GM19025 (cell line): ENCODE results near the gene SLC4A4.

Experiments
- ATAC-seq: cut with Tn5 transposase; IDR thresholded peaks from one replicate; pipeline ENCODE4 v1.9.1; 2021; ENCODE audit warnings: mild to moderate bottlenecking, low read depth, moderate library complexity; ENCODE audit not compliant: unreplicated experiment

Gene SLC4A4

DNA sequence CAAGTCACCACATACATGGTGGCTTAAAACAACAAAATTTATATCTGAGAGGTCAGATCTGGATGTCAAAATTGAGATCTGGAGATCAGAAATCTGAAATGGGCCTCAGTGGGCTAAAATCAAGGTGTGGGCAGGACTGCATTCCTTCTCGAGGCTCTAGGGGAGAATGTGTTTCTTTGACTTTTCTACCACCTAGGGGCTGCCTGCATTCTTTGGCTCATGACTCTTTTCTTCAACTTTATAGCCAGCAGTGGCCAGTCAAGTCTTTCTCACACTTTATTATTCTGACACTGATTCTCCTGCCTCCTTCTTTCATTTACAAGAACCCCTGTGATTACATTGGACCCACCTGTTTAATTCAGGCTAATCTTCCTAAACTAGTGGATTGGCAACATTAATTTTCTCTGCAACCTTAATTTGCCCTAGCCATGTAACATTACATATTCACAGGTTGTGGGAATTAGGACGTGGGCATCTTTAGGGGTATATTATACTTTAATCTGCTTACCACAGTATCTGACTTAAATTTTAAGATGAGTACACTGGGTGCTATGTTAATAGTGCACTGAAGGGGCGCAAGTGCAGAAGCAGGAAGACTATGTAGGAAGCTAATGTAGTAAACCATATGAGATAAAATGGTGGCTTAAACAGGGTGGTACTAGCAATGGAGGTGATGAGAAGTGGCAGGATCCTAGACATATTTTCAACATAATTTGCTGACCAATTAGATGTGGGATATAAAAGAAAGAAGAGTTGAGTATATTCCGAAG, 188.0 kb downstream of the SLC4A4 start:
- ATAC-seq, result no peak

DNA sequence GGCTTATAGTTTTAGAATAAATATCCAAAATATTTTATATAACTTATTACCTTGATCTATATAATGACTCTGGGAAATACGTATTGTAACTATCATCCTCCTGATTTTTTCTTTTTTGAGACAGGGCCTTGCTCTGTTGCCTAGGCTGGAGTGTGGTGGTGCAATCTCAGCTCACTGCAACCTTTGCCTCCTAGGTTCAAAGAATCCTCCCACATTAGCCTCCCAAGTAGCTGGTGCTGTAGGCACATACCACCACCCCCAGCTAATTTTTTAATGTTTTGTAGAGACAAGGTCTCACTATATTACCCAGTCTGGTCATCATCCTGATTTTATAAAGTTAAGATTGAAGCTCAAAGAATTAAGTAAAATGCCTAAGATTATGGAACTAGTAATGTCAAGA, 193.6 kb downstream of the SLC4A4 start:
- no peak for ATAC-seq

DNA sequence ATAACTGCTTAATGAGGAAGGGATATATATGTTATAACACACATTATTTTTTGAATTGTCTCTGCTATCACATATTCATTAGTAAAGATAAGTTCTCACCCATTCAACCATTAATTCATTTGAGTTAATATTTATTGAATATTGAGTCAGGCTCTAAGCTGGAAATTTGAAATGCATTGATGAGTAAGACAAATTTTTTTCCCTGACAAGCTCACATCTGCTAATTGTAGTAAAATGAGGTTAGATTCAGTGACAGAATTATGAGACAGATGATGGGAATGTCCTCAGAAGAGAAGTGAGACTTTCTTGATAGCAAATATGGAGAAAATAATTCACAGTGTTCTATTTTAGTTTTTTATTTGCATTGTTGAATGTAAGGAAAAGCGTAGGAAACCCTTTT, 194.3 kb downstream of the SLC4A4 start:
- no peak for ATAC-seq

DNA sequence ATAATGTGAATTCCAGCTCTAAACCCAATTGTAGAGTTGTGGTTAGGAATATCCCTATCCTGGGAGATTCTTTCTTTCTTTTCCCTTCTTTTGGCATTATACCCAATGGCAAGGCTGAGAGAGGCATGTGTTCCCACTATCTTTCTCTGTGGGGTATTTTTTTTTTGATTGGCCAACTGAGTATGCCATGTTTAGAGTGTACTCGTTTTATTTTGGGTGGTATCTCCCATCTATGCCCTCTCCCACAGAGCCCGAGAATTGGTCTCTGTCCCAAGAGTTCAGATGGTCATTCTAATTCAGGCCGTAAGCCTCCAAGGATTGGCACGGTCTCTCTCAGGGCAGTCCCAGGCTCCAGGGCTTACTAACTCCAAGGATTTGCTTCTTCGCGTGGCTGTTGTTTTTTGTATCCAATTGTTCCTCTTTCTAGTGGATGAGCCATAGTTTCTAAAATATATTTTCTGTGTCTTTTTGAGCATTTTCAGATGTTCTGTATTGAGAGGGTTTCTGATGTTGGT, 198.8 kb downstream of the SLC4A4 start:
- ATAC-seq, result no peak

DNA sequence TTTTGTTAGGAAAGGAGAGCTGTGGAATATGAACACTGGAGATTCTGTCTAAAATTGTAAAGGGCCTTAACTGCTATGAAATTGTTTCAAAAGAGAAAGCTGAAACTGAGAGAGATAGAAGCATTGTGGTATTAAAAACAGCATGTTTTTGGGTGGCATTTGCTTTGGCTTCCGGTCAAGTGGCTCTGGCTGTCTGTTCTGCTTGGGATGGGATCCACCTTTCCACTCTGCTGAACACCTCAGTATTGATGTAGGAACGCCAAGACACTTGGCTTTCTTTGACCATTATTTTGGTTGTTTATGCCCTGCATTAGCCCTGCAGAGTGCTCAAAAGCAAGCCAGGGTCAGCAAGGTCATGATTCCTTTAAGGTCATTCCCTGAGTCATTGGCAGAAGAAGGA, 199.7 kb downstream of the SLC4A4 start:
- no peak for ATAC-seq

DNA sequence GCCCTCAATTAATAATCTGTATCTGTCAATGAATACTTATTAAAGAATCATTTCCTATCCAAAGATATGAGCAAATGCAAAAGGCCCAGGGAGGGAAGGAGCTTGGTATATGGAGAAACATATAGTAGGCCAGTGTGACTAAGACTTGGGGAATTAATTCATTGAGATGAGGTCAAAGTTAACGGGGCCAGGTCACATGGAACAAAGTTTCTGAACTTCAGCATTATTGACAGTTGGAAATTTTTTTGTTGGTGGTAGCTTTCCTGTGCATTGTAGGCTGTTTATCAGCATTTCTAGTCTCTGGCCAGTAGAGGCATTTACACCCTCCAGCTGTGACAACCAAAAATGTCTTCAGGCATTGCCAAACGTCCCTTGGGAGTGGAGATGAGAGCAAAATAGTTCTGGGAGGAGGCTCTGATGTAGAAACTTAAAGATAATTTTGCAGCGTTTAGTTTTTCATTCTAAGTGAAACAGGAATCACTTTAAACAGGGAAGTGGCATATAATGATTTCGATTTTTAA, 202.0 kb downstream of the SLC4A4 start:
- ATAC-seq, result peak; percentile 45

DNA sequence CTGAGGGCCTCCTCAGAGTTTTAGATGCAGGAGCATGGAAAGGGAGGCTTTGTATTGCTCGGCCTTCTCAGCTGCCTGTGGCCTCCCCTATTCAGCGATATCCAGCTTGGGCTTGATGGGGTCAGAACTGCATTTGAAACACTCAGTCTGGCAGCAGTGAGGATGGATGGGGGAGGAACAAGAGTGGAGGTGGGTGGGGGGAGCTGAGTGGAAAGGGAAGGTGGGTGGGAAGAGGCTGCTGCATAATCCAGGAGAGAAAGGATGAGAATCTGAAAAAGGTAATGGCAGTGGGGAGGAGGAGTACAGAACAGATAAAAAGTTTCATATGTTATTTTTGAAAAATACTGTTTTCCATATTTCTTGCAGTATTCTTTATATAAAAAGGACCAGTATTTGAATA, 202.7 kb downstream of the SLC4A4 start:
- no peak for ATAC-seq

DNA sequence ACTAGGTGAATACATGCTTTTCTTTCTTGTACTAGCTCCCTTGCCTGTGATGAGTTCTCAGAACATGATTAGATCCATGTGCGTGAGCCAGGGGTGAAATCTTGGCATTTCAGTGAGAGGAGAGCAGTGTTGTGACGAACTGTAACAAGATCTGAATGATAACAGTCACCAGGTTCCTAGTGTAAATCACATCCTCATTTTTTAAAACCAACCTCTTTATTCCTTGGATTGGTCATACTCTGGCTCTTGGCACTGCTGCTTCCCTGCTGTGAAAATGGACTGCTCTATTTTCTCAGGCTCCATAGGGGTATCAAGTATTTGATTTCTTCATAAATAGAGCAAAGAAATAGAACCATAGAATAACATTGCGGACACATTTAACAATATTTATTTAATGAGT, 206.3 kb downstream of the SLC4A4 start:
- ATAC-seq, result no peak

DNA sequence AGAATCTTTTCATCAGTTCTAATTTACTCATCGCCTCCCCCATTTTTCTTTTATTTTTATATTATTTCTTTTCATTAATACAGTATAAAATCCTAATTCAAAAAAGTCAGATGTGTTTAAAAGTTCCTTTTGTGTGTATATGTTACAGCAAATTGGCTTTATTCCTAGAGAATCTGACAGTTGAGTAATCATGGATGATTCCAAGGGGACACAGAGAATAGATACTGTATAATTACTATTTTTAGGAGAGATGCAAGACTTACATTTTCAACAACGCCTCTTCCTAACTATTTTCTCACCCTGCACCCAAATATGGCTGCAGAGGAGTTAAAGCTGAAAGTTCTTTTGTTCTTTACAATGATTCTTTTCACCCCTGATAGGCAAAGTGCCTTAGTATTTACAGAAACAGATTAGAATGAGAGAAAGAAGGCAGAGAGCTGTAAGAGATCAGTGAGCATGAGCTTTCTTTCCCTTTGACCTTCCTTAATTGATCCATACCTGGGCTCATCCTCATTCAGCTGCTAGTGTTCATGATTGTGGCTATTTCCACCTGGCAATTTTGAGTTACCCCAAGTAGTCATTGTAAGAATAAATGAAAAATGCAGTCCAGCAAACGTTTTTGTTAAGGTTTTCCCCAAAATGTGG, 210.8 kb downstream of the SLC4A4 start:
- no peak for ATAC-seq

DNA sequence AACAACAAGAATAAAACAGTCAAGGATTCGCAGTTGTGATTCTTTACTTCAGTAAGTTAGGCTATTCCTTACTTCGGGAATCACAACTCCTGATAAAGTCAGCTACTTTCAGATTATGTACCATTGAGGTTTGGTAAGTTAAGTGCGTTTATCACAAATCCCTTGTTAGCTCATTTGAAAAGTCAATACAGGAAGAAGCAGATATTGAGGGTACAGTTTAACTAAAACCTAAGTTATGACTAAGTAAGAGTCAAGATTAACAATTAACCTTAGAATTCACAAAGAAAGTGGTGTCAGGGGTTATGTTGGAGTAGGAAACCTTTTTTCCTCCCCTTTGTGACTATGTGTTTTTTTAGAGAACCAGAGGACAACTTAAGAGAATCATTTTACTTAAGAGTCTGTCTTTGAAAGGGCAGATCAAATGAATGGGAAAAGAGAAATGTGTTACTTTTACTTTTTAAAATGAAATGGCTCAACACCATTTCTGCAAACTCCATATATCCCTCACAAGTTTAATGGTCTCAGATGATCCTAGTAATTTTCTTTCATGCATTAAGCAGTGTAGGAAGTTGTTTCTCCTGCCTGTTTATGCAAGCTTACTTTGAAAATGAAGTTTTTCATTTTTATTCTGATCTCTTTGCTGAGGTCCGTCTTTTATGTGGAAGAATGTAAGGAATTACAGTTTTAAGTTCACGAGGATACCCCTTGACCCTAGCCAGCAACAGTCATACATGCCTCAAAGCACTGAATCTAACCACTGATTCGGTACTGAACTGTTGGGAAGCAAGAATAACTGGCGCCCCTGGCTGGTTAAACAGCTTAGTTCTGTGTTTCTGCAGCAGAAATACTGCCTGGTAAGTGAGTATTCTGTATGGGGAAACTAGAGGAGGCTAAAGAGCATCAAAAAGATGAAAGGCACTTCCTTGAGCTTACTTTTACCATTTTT, 211.7 kb downstream of the SLC4A4 start:
- no peak for ATAC-seq

DNA sequence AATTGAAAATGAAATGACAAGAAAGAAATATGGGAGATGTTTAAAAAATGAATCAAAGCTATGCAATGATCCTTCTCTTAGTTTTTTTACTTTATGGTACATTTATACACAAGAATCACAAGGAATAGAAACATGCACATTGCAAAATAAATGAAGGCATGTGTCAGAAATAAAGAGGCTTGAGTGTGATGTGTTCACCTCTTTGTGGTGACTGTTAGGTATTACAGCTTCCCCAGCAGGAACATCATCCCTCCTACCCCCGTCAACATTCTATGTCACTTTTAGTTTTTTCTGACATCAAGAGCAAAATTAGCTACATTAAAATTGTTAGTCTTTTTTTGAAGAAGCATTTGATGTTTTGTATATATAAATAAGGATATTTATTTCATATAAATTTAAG, 214.8 kb downstream of the SLC4A4 start:
- ATAC-seq, result no peak

DNA sequence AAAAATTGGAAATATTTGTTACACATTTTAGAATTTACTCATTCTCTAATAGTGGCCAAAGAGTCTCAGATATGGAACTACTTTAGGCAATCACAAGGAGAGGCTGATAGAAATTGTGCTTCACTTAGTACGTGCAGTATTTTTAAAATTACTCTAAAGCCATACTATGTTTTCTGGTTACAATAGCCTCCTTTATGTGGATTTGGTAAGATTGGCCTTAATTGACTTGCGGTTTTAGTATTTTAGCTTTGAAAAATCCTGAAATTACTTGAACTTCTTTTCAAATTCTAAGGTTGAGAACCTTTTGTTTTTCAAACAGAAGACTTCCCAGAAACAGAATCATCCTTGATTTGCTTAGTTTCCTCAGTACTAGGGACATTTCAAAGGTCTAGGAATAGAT, 215.2 kb downstream of the SLC4A4 start:
- ATAC-seq, result no peak

DNA sequence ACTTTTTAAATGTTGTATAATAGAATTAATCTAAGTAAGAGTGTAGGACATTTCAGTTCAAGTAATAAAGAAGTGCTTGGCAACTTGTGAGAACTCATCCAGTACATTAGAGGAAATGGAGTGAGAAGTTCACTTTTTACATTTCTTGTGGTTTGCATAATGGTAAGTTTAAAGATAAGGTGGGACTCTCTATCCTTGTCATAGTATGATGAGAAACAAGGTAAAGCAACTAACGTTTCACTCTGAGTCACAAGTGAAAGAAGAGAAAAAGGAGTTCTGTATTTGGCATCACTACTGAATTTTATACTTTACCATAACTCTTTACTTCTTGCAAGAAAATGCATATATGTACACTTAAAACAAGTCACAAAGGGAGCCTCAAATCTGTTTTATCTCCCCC, 219.4 kb downstream of the SLC4A4 start:
- peak; percentile 69 for ATAC-seq

DNA sequence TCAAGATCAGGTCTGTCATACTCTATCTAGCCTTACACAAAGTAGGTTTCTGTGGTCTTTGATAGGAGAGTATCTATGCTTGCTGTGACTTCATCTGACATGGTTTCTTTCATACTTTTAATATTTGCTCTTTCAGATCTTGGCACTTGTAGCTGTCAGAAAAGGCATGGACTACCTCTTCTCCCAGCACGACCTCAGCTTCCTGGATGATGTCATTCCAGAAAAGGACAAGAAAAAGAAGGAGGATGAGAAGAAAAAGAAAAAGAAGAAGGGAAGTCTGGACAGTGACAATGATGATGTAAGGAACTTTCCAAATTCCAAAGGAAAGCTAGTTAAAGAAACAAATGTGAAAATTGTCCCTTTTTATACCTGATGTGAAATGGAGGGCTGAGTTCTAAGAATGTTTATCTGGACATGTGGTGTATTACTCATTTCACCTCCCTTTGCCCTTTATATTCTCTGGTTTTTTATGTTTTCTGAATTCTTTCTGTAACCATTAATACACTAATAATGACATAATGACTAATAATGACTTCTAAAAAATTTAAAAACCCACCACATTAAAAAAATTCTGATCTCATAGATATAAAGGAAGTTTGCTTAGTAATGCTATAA, 221.2 kb downstream of the SLC4A4 start:
- no peak for ATAC-seq

DNA sequence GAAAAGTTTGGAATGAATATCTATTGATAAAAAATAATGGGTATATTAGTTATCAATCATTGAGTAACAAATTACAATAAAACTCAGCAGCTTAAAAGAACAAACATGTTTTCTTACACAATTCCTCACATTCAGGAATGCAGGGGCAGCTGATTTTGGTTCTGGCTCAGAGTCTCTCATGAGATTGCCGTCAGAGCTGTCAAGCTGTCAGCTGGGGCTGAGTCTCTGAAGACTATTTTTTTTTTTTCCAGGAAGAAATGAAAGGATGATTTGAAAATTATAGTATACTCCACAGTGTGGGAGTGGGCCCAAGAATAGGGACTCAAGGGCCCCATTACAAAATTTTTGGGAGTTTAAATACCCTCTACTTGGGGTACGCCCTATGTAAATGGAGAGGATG, 226.0 kb downstream of the SLC4A4 start:
- no peak for ATAC-seq

DNA sequence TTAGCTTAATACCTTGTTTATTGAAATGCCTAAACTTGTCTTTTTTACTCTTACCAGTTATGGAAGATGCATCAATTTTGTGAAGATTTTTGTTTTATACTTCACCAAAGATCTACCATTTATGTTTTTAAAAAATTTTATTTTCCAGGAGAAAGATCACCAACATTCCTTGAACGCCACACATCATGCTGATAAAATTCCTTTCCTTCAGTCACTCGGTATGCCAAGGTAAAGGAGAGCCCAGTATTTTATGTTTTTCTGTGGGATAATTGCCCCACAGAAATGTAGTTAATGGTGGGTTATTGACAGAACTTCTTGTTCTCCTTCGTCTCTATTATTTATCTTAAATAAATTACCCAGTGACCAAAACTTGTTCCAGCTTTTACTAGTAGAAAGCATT, 228.0 kb downstream of the SLC4A4 start:
- ATAC-seq, result no peak

DNA sequence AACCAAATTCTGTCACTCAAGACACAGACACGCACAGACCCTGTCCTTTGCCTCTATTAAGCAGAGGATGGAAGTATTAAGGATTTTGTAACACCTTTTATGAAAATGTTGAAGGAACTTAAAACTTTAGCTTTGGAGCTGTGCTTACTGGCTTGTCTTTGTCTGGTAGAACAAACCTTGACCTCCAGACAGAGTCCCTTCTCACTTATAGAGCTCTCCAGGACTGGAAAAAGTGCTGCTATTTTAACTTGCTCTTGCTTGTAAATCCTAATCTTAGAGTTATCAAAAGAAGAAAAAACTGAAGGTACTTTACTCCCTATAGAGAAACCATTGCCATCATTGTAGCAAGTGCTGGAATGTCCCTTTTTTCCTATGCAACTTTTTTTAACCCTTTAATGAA, 229.3 kb downstream of the SLC4A4 start:
- ATAC-seq, result no peak

DNA sequence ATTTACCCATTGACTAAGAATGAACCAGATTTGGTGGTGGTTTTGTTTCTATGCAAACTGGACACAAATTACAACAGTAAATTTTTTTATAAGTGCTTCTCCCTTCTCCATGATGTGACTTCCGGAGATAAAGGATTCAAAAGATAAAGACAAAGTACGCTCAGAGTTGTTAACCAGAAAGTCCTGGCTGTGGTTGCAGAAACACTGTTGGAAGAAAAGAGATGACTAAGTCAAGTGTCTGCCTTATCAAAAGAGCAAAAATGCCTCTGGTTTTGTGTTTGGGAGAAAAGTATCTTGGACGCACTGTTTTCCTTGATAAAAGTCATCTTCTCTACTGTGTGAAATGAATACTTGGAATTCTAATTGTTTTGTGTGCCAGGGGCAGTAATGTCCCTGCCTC, 231.7 kb downstream of the SLC4A4 start:
- no peak for ATAC-seq

DNA sequence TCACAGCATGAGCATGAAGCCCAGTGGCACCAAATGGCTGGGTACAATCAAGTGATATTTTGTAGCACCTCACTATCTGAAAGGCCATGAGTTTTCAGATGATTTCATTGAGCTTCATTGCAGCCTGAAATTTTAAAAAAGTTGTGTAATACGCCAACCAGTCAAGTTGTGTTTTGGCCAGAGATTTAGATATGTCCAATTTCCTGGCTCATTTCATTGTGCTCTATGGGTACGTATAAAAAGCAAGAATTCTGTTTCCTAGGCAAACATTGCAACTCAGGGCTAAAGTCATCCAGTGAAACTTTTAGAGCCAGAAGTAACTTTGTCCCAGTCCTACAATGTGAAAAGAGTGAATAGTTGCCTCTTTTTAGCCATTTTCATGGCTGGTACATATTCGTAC, 232.5 kb downstream of the SLC4A4 start:
- no peak for ATAC-seq

DNA sequence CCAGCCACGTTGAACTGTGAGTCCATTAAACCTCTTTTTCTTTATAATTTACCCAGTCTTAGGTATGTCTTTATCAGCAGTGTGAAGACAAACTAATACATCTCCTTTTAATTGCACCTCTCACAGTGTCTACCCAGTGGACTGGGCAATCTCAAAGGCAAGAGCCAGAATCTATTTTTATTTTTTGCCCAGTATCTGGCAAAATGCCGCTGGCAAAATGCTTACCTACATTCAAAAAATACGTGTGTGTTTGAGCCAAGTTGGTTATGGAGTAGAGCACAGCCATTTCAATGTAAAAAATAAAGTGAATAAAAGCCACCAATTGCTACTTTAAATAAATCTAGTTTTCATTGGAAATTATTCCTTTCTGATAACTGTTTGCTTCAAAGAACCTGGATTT, 245.2 kb downstream of the SLC4A4 start:
- no peak for ATAC-seq
